IPS-NIHi7 (cell line): ENCODE data around the gene SLITRK1.

Experiments
- DNase-seq: peaks from one replicate; pipeline ENCODE4 v3.0.0; 2012; ENCODE audit warnings: mixed read lengths; ENCODE audit errors: extremely low spot score

The SLITRK1 gene

GRCh38 chr13:83881917-83882605, at the start of gene SLITRK1:
TSS of gene SLITRK1 (minus strand) at chr13:83882474. CDS start at chr13:83881507, 967 bp downstream.
- DNase-seq, result peak; percentile 80

- no peak for DNase-seq
These were observed 46.9 kb upstream of the SLITRK1 start for GRCh38 chr13:83929157-83929556.

- DNase-seq, result no peak
These were observed 37.5 kb upstream of the SLITRK1 start for GRCh38 chr13:83919775-83920174.

GRCh38 chr13:83914368-83914767, 32.1 kb upstream of the SLITRK1 start:
- DNase-seq, result no peak

GRCh38 chr13:83907196-83907989, 25.1 kb upstream of the SLITRK1 start:
- no peak for DNase-seq

- no peak for DNase-seq
These were observed 24.1 kb upstream of the SLITRK1 start for GRCh38 chr13:83906240-83906820.

GRCh38 chr13:83905641-83906040, 23.4 kb upstream of the SLITRK1 start:
- no peak for DNase-seq

GRCh38 chr13:83895994-83896580, 13.8 kb upstream of the SLITRK1 start:
- no peak for DNase-seq

GRCh38 chr13:83890358-83890757, 8.1 kb upstream of the SLITRK1 start:
- DNase-seq, result peak; percentile 8

- DNase-seq, result no peak
These were observed 1.9 kb upstream of the SLITRK1 start for GRCh38 chr13:83884141-83884540.

GRCh38 chr13:83883061-83883523, 818 bp upstream of the SLITRK1 start:
- DNase-seq, result peak; percentile 33

GRCh38 chr13:83882606-83882959, 309 bp upstream of the SLITRK1 start:
- no peak for DNase-seq

- peak; percentile 6 for DNase-seq
These were observed 1.1 kb downstream of the SLITRK1 start for GRCh38 chr13:83881140-83881684.

GRCh38 chr13:83880275-83881139, 1.8 kb downstream of the SLITRK1 start:
- DNase-seq, result peak; percentile 10

GRCh38 chr13:83879431-83880171, 2.7 kb downstream of the SLITRK1 start:
- DNase-seq, result peak; percentile 11

GRCh38 chr13:83878691-83879430, 3.4 kb downstream of the SLITRK1 start:
- DNase-seq, result peak; percentile 19

GRCh38 chr13:83877651-83878355, 4.5 kb downstream of the SLITRK1 start:
- DNase-seq, result peak; percentile 17

GRCh38 chr13:83876546-83876945, 5.7 kb downstream of the SLITRK1 start:
- no peak for DNase-seq

GRCh38 chr13:83867708-83868107, 14.6 kb downstream of the SLITRK1 start:
- peak; percentile 9 for DNase-seq
